Retinal pigment epithelial cell (primary cell): ENCODE measurements around the gene CENPA.
A peak's percentile ranks its signal among the peaks of the same experiment; 100 is the strongest.
"Not testable (repeated sequence)": the region's sequence is repeated elsewhere in the genome, so short reads cannot be mapped to it uniquely, and the experiment has no call there.

Experiments
- DNase-seq: peaks from one replicate; pipeline ENCODE4 v3.0.0-alpha.2; 2010; ENCODE audit warnings: low read depth
- H3K4me3 ChIP-seq: 2 replicates; pipeline ENCODE4 v1.5.1; 2011; ENCODE audit warnings: mild to moderate bottlenecking, low read length, control low read depth, moderate library complexity
- CTCF ChIP-seq: conservative IDR thresholded peaks from 2 replicates; pipeline ENCODE4 v1.5.1; 2011; ENCODE audit warnings: low read depth, low read length, control low read depth, inconsistent platforms

Gene CENPA

GRCh38 chr2:26780203-26780760, 5.6 kb upstream of the CENPA start:
- no peak for DNase-seq
- H3K4me3 ChIP-seq = no peak overlapping the region
- no peak for TF ChIP-seq CTCF

- H3K4me3 ChIP-seq = no peak overlapping the region
- DNase-seq = no peak
- no peak for TF ChIP-seq CTCF
Observed at GRCh38 chr2:26782876-26783704, 2.8 kb upstream of the CENPA start.

- H3K4me3 ChIP-seq = peak overlapping the region; percentile 66
- no peak for TF ChIP-seq CTCF
- DNase-seq = no peak
Observed at GRCh38 chr2:26784570-26785234, 1.2 kb upstream of the CENPA start.

- TF ChIP-seq CTCF = no peak
- no peak for DNase-seq
- H3K4me3 ChIP-seq = peak overlapping the region; percentile 67
Observed at GRCh38 chr2:26786207-26787028, 562 bp downstream of the CENPA start.

- no peak overlapping the region for H3K4me3 ChIP-seq
- no peak for DNase-seq
- TF ChIP-seq CTCF = no peak
Observed at GRCh38 chr2:26792720-26793119, 6.9 kb downstream of the CENPA start.

GRCh38 chr2:26793518-26793917, 7.7 kb downstream of the CENPA start:
- no peak for TF ChIP-seq CTCF
- DNase-seq = no peak
- H3K4me3 ChIP-seq = no peak overlapping the region

GRCh38 chr2:26795135-26795534, 9.3 kb downstream of the CENPA start:
- not testable (repeated sequence) for H3K4me3 ChIP-seq, DNase-seq
